Measurements from ENCODE around the gene IGF1. TPM values are rescaled to one million over a fixed set of nuclear protein-coding genes. Genes with fewer than 3 reads are reported as not detected.

The IGF1 gene
- total RNA-seq, 4 donors from 2014 or later: 17.3 to 58.7 (median 43.1) TPM

GRCh38 chr12:102419094-102419764, 61.1 kb downstream of the IGF1 start:
- H3K4me3 ChIP-seq: no peak overlapping the region
- TF ChIP-seq CTCF (IDR thresholded peaks at IDR 0.05) (no peak), POLR2A (IDR thresholded peaks at IDR 0.05) (no peak), EP300 (IDR thresholded peaks at IDR 0.05) (no peak), POLR2AphosphoS5 (IDR thresholded peaks at IDR 0.05) (no peak)
- 73 to 82% methylated on average over 2 to 4 of the region's 11 CpGs for WGBS, 2 donors (ENCODE audit: low coverage in 1 of 2)
- H3K27ac ChIP-seq: no peak overlapping the region
- no peaks in the 10 kb centered on the region for H3K9me3 ChIP-seq
- no peak for ATAC-seq
- no peaks in the 10 kb centered on the region for H3K4me1 ChIP-seq
- no peaks in the 10 kb centered on the region for H3K27me3 ChIP-seq
- no peaks in the 10 kb centered on the region for H3K36me3 ChIP-seq

GRCh38 chr12:102417055-102417454, 63.3 kb downstream of the IGF1 start:
- no peak for TF ChIP-seq POLR2A (IDR thresholded peaks at IDR 0.05)
- TF ChIP-seq EP300 (IDR thresholded peaks at IDR 0.05): no peak
- no peak for TF ChIP-seq CTCF (IDR thresholded peaks at IDR 0.05)
- no peak for TF ChIP-seq POLR2AphosphoS5 (IDR thresholded peaks at IDR 0.05)
- H3K27me3 ChIP-seq: no peaks in the 10 kb centered on the region
- no peak for ATAC-seq
- H3K9me3 ChIP-seq: no peaks in the 10 kb centered on the region
- no peaks in the 10 kb centered on the region for H3K4me1 ChIP-seq
- H3K36me3 ChIP-seq: no peaks in the 10 kb centered on the region
- no peak overlapping the region for H3K4me3 ChIP-seq
- H3K27ac ChIP-seq: no peak overlapping the region
- WGBS, 2 donors (ENCODE audit: low coverage in 1 of 2): 86 to 100% methylated on average over 1 to 2 of the region's 2 CpGs

GRCh38 chr12:102415515-102415914, 64.8 kb downstream of the IGF1 start:
- H3K36me3 ChIP-seq: no peaks in the 10 kb centered on the region
- H3K27me3 ChIP-seq: no peaks in the 10 kb centered on the region
- H3K4me1 ChIP-seq: no peaks in the 10 kb centered on the region
- no peak for ATAC-seq
- TF ChIP-seq POLR2AphosphoS5 (IDR thresholded peaks at IDR 0.05): no peak
- 100% methylated on average over 1 of the region's 1 CpG; no CpG with 5 or more reads in 1 of the 2 donors for WGBS, 2 donors (ENCODE audit: low coverage in 1 of 2)
- no peak overlapping the region for H3K27ac ChIP-seq
- no peaks in the 10 kb centered on the region for H3K9me3 ChIP-seq
- no peak overlapping the region for H3K4me3 ChIP-seq

- WGBS, 2 donors (ENCODE audit: low coverage in 1 of 2): 80 to 88% methylated on average over 1 to 5 of the region's 5 CpGs
- Histone ChIP-seq H3K4me1 (no peaks in the 10 kb centered on the region), H3K36me3 (no peaks in the 10 kb centered on the region), H3K27me3 (no peaks in the 10 kb centered on the region), H3K9me3 (no peaks in the 10 kb centered on the region), H3K27ac (no peak overlapping the region), H3K4me3 (no peak overlapping the region)
- ATAC-seq: no peak
- TF ChIP-seq CTCF (IDR thresholded peaks at IDR 0.05) (no peak), POLR2AphosphoS5 (IDR thresholded peaks at IDR 0.05) (no peak), EP300 (IDR thresholded peaks at IDR 0.05) (no peak), POLR2A (IDR thresholded peaks at IDR 0.05) (no peak)
Measured at GRCh38 chr12:102413396-102413795, 67.0 kb downstream of the IGF1 start.

GRCh38 chr12:102410511-102410910, 69.9 kb downstream of the IGF1 start:
- H3K27ac ChIP-seq: no peak overlapping the region
- no peaks in the 10 kb centered on the region for H3K36me3 ChIP-seq
- no peak for ATAC-seq
- no peaks in the 10 kb centered on the region for H3K4me1 ChIP-seq
- H3K27me3 ChIP-seq: no peaks in the 10 kb centered on the region
- H3K4me3 ChIP-seq: no peak overlapping the region
- no peaks in the 10 kb centered on the region for H3K9me3 ChIP-seq
- TF ChIP-seq POLR2A (IDR thresholded peaks at IDR 0.05) (no peak), POLR2AphosphoS5 (IDR thresholded peaks at IDR 0.05) (no peak), EP300 (IDR thresholded peaks at IDR 0.05) (no peak), CTCF (IDR thresholded peaks at IDR 0.05) (no peak)
